ENCODE measurements around the gene SMAD6. TPM values are rescaled to one million over a fixed set of nuclear protein-coding genes. Genes with fewer than 3 reads are reported as not detected.

SMAD6 gene
- total RNA-seq, 2 experiments from 2014 or later = 0.25 to 0.41 TPM

DNA sequence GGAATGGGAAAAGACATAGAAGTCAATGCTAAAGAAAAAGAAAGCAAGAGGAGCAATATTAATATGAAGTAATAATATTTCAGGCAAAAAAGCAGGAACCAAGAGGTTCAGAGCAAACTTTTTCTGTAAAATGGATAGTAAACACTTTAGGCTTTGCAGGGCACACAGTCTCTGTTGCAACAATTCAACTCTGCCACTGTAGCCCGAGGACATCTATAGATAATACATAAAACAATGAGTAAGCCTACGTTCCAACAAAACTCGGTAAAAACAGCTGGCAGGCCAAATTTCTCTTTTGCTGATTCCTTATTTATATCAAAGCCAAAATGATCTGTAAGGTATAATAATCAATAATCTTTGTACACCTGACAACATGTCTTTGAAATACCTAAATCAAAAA is 56.8 kb downstream of the SMAD6 start:
- intact Hi-C loops (cut with micrococcal nuclease) = no loop called here
- peaks cover 6% of the 10 kb centered on the region for H3K9me3 Mint-ChIP-seq
- TF ChIP-seq, protein P1, sequence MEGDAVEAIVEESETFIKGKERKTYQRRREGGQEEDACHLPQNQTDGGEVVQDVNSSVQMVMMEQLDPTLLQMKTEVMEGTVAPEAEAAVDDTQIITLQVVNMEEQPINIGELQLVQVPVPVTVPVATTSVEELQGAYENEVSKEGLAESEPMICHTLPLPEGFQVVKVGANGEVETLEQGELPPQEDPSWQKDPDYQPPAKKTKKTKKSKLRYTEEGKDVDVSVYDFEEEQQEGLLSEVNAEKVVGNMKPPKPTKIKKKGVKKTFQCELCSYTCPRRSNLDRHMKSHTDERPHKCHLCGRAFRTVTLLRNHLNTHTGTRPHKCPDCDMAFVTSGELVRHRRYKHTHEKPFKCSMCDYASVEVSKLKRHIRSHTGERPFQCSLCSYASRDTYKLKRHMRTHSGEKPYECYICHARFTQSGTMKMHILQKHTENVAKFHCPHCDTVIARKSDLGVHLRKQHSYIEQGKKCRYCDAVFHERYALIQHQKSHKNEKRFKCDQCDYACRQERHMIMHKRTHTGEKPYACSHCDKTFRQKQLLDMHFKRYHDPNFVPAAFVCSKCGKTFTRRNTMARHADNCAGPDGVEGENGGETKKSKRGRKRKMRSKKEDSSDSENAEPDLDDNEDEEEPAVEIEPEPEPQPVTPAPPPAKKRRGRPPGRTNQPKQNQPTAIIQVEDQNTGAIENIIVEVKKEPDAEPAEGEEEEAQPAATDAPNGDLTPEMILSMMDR (IDR thresholded peaks at IDR 0.05) = no peak
- POLR2A ChIA-PET = no interaction called here
- no peaks in the 10 kb centered on the region for H3K36me3 Mint-ChIP-seq (ENCODE audit: low read depth)
- ATAC-seq (no peak), DNase-seq (no peak)
- CTCF ChIA-PET = no interaction called here
- no peaks in the 10 kb centered on the region for H3K4me1 Mint-ChIP-seq (ENCODE audit: low read depth)
- no peak overlapping the region for H3K27ac Mint-ChIP-seq
- H3K4me3 Mint-ChIP-seq = no peak overlapping the region
- H3K27me3 Mint-ChIP-seq = peaks cover 8% of the 10 kb centered on the region

DNA sequence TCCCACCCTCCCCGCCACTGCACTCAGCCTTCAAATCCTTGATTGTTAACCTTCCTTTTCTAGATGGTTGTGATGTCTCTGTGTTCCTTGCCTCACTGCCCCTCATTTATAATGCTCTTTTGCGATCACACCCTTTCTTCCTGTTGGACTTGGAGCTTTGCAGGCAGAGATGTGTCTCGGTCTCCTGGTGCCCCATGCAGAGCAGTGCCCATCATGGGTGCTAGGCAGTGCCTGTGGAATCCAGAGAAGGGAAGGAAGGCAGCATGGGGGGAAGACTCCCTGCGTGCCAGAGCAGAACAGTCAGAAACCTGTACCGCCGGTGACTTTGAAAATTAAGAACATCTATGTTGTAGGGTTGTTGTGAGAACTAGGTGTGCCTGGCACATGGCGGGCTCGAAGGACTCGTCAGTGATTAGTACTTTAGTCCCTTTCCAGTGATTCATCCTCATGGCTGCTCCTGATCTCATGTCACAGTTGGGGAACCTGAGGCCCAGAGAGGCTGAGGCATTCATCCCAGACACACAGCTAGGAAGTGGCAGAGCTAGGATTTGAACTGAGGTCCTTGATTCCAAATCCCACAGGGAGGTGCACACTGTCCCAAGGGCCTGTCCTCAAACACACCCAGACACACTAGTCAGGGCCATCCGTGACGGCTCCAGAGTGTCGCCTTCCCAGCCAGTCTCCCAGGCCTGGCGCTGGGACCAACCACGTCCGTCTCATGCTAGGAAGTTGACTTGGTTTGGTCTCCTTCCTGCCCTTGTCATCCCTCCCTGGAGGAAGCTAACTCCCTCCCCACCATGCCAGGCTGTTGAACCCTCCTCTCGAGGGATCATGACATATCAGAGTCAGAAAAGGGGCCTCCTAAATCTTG is 58.3 kb downstream of the SMAD6 start:
- Mint-ChIP-seq H3K27me3 (peaks cover 19% of the 10 kb centered on the region), H3K36me3 (ENCODE audit: low read depth) (no peaks in the 10 kb centered on the region), H3K9me3 (peaks cover under 1% of the 10 kb centered on the region), H3K4me3 (no peak overlapping the region), H3K27ac (no peak overlapping the region), H3K4me1 (ENCODE audit: low read depth) (no peaks in the 10 kb centered on the region)
- ATAC-seq (no peak), DNase-seq (no peak)
- TF ChIP-seq, protein P1 (IDR thresholded peaks at IDR 0.05) = no peak
- ChIA-PET POLR2A (no interaction called here), CTCF (interaction anchor here (0.9 to 1.0 kb wide), 2 partner anchors 15 to 91 kb away, joined by 3 to 4 read pairs; no protein-coding TSS in a partner anchor)
- intact Hi-C loops (cut with micrococcal nuclease) = no loop called here

DNA sequence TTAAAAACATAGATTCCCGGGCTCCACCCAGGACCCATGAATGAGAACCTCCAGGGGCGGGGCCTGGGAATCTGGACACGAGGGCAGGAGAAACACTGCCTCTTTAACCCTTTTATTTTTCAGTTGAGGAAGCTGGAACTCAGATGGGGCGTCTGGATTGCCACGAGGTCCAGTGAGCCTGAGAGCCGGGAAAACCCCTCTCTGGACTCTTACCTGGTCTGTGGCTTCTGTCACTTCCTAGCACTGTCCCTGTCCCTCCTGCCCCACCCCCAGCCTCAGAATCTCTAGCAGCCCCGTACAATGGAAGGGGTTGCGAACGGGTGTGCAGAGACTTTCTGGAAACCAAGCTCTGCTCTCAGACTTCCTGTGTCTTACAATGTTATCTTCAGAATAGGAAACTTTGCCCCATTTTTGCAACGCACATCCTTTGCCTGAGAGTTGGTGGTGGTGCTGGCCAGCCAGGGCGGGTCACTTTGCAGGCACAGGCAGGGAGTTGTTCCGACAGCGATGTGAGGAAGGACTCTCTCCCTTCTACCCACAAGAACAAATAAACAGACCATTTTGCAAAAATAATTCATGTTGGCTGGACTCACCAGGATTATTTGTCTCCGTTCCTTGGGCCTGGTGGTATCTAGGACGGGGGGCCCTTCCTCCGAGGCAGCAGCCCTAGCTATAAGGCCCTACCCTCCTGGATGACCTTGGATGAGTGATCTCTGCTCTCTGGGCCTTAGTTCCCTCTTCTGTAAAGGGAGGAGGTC is 59.1 kb downstream of the SMAD6 start:
- TF ChIP-seq, protein P1 (IDR thresholded peaks at IDR 0.05) = no peak
- POLR2A ChIA-PET = no interaction called here
- Mint-ChIP-seq H3K36me3 (ENCODE audit: low read depth) (no peaks in the 10 kb centered on the region), H3K27ac (no peak overlapping the region), H3K9me3 (no peaks in the 10 kb centered on the region), H3K4me3 (no peak overlapping the region), H3K4me1 (ENCODE audit: low read depth) (peaks cover 4% of the 10 kb centered on the region), H3K27me3 (peaks cover 26% of the 10 kb centered on the region)
- ATAC-seq = no peak
- CTCF ChIA-PET = interaction anchor here (1.0 kb wide), 1 partner anchor 14 kb away, joined by 4 read pairs; no protein-coding TSS in a partner anchor
- intact Hi-C loops (cut with micrococcal nuclease) = no loop called here
- DNase-seq = no peak

DNA sequence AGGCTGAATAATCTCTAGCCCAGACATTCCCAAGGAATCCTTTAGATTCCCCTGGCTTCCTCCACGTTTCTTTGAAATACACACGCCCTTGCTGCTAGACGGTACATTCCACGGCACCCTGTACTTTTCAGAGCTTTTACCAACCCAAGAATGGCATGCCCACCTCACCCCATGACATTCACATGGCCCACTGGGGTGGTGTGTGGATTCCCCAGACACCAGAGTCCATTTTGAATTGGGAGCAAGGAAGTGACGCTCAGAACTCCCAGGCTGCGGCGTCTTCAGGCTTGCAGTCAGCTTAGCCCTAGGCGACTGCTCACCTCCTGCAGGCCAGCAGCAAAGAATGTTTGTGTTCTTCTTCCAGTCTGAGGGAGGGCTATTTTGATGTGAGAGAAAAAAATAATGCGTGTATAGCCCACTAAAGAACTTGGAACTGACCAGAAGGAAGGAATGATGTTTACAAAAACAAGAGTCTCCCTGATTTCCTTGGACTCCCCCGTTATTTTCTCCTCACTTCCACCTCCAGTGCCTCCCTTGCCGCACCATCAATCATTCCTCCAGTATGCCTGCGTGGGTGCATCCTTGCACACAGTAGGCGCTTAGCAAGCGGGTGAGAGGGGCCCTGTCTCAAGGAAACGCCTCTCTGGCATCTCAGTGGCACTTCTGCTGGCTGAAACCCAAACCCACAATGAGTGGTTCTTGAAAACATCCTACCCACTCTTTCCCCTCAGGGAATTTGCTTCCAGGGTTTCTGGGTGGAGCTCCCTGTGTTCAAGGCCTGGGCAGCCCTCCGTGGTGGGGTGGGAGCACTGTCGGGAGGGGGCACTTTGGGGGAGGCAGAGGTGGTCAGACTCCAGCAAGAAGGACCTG is 59.9 kb downstream of the SMAD6 start:
- H3K4me3 Mint-ChIP-seq = no peak overlapping the region
- peaks cover 4% of the 10 kb centered on the region for H3K4me1 Mint-ChIP-seq (ENCODE audit: low read depth)
- TF ChIP-seq, protein P1 (IDR thresholded peaks at IDR 0.05) = no peak
- H3K27me3 Mint-ChIP-seq = peaks cover 28% of the 10 kb centered on the region
- no peak for DNase-seq
- H3K27ac Mint-ChIP-seq = no peak overlapping the region
- no peaks in the 10 kb centered on the region for H3K9me3 Mint-ChIP-seq
- POLR2A ChIA-PET = interaction anchor here (0.6 kb wide), 1 partner anchor 29 kb away, joined by 3 read pairs; no protein-coding TSS in a partner anchor
- intact Hi-C loops (cut with micrococcal nuclease) = no loop called here
- no peaks in the 10 kb centered on the region for H3K36me3 Mint-ChIP-seq (ENCODE audit: low read depth)
- ATAC-seq = no peak
- CTCF ChIA-PET = no interaction called here

Measured in activated CD8-positive, alpha-beta T cell treated with anti-CD3 and anti-CD28 coated beads for 36 hours (primary cell).